ENCODE results near the gene MSL2. TPM values are rescaled to one million over a fixed set of nuclear protein-coding genes. Genes with fewer than 3 reads are reported as not detected.

MSL2 gene
- polyA plus RNA-seq, 1 of the 3 experiments (the other 2 are of a cell fraction): 2.4 TPM

DNA sequence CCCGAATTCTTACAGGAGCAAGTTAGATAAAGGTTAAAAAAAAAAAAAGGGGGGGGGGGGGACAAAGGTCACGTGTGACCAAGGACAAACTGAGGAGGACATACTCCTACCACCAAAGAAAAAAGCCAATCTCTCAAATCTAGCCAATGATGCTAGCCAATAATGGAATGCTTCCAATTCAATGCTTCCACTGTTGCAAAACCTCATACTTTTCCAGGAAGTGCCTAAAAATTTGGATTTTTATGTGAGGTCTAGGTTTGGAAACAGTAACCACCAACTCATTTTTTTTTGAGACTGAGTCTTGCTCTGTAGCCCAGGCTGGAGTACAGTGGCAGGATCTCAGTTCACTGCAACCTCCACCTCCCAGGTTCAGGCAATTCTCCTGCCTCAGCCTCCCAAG lies 11.4 kb downstream of the MSL2 start:
- Histone ChIP-seq H3K4me1 (ENCODE audit: control insufficient read depth in 1 of 2, insufficient read depth in 2 of 2, low read depth in 1 of 2, low read length in 1 of 2) (peaks cover 2 to 5% of the 10 kb centered on the region in 2 experiments; a peak in 2 of 4 replicates), H3K4me2 (no peak overlapping the region), H3K79me2 (ENCODE audit: insufficient read depth) (peaks cover 99% of the 10 kb centered on the region), H3K9me2 (no peaks in the 10 kb centered on the region), H3K4me3 (ENCODE audit: low read depth in 2 of 2, low read length in 1 of 2) (no peak overlapping the region), H4K20me1 (ENCODE audit: insufficient read depth) (peaks cover 98% of the 10 kb centered on the region), H3F3A (replicated peaks; ENCODE audit: insufficient read depth) (peaks cover 4% of the 10 kb centered on the region), H3K27ac (ENCODE audit: low read depth in 2 of 2, low read length in 1 of 2) (no peak overlapping the region), H3K27me3 (ENCODE audit: insufficient read depth) (no peaks in the 10 kb centered on the region), H2AFZ (ENCODE audit: low read depth) (no peak overlapping the region), H3K9me3 (no peaks in the 10 kb centered on the region), H3K9ac (no peak overlapping the region), H3K36me3 (replicated peaks in 1 of 2; ENCODE audit: control insufficient read depth in 1 of 2, insufficient read depth in 2 of 2, low read length in 1 of 2) (no peaks in the 10 kb centered on the region)
- no peak for TF ChIP-seq GABPA (IDR thresholded peaks at IDR 0.05; ENCODE audit: low read depth)
- 89% methylated on average over 2 of the region's 2 CpGs for WGBS (ENCODE audit: low lambda C conversion rate)
- no peak for DNase-seq
- POLR2A ChIA-PET: no interaction called here
- CTCF ChIA-PET: no interaction called here

DNA sequence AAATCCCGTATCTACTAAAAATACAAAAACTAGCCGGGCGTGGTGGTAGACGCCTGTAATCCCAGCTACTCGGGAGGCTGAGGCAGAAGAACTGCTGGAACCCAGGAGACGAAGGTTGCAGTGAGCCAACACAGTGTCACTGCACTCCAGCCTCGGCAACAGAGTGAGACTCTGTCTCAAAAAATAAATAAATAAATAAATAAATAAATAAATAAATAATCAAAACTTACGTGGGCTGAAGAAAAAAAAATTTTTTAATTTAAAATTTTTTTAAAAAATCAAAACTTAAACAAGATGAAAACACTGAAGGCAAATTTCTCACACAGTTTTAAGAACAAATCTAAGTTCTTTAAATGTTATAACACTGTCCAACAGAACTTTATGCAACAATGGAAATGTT lies 14.4 kb downstream of the MSL2 start:
- POLR2A ChIA-PET: no interaction called here

DNA sequence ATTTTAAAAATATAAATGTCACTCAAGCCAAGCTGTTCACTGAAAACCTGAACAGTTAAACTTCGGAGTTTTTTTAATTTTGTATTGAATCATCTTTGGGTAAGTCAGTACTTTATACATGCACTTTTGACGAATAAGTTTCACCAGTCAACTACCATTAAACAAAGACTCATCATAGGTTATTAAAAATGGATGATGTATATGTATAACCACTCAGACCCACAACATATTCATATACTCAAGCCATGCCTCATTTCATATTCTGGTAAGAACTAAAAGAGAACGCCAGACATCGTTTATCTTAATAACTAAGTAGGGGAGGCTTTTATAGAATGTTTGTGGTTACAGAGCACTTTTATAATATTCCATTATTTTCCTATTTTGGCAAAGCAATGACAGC lies 18.3 kb downstream of the MSL2 start:
- no peaks in the 10 kb centered on the region for H3K9me2 ChIP-seq
- peaks cover 3% of the 10 kb centered on the region for H3F3A ChIP-seq (replicated peaks; ENCODE audit: insufficient read depth)
- CTCF ChIA-PET: no interaction called here
- H4K20me1 ChIP-seq (ENCODE audit: insufficient read depth): peaks cover 98% of the 10 kb centered on the region
- no peak overlapping the region for H3K4me2 ChIP-seq
- H3K4me1 ChIP-seq (ENCODE audit: control insufficient read depth in 1 of 2, insufficient read depth in 2 of 2, low read depth in 1 of 2, low read length in 1 of 2): peaks cover 0 to 17% of the 10 kb centered on the region in 2 experiments; a peak in 2 of 4 replicates
- no peak overlapping the region for H3K27ac ChIP-seq (ENCODE audit: low read depth in 2 of 2, low read length in 1 of 2)
- POLR2A ChIA-PET: no interaction called here
- no peak for TF ChIP-seq YY1 (IDR thresholded peaks at IDR 0.05; ENCODE audit: low read depth)
- no peak for TF ChIP-seq FOSL2 (IDR thresholded peaks at IDR 0.05; ENCODE audit: borderline replicate concordance, low read depth)
- TF ChIP-seq ELF1 (IDR thresholded peaks at IDR 0.05): no peak
- TF ChIP-seq, protein P1, sequence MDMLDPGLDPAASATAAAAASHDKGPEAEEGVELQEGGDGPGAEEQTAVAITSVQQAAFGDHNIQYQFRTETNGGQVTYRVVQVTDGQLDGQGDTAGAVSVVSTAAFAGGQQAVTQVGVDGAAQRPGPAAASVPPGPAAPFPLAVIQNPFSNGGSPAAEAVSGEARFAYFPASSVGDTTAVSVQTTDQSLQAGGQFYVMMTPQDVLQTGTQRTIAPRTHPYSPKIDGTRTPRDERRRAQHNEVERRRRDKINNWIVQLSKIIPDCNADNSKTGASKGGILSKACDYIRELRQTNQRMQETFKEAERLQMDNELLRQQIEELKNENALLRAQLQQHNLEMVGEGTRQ (IDR thresholded peaks at IDR 0.05; ENCODE audit: borderline replicate concordance, low read depth, low read length): no peak
- TF ChIP-seq TAF1 (IDR thresholded peaks at IDR 0.05; ENCODE audit: borderline replicate concordance, low read depth, low read length): no peak
- no peak for TF ChIP-seq TCF12 (IDR thresholded peaks at IDR 0.05)
- TF ChIP-seq POLR2AphosphoS5 (IDR thresholded peaks at IDR 0.05; ENCODE audit: low read depth, low read length): no peak
- TF ChIP-seq SMC3 (IDR thresholded peaks at IDR 0.05; ENCODE audit: low read depth, low read length): no peak
- TF ChIP-seq TEAD4 (IDR thresholded peaks at IDR 0.05; ENCODE audit: borderline replicate concordance, insufficient read depth): no peak
- H3K9ac ChIP-seq: no peak overlapping the region
- H3K79me2 ChIP-seq (ENCODE audit: insufficient read depth): peaks cover 99% of the 10 kb centered on the region
- DNase-seq: no peak
- WGBS (ENCODE audit: low lambda C conversion rate): 85% methylated on average over 4 of the region's 4 CpGs
- H2AFZ ChIP-seq (ENCODE audit: low read depth): no peak overlapping the region
- no peak overlapping the region for H3K4me3 ChIP-seq (ENCODE audit: low read depth in 2 of 2, low read length in 1 of 2)
- H3K36me3 ChIP-seq (replicated peaks in 1 of 2; ENCODE audit: control insufficient read depth in 1 of 2, insufficient read depth in 2 of 2, low read length in 1 of 2): no peaks in the 10 kb centered on the region
- H3K9me3 ChIP-seq: no peaks in the 10 kb centered on the region
- H3K27me3 ChIP-seq (ENCODE audit: insufficient read depth): no peaks in the 10 kb centered on the region

More for the DNA sequence above, 14.4 kb downstream of the MSL2 start:
- peaks cover 3 to 6% of the 10 kb centered on the region in 2 experiments; a peak in 2 of 4 replicates for H3K4me1 ChIP-seq (ENCODE audit: control insufficient read depth in 1 of 2, insufficient read depth in 2 of 2, low read depth in 1 of 2, low read length in 1 of 2)
- H3K27ac ChIP-seq (ENCODE audit: low read depth in 2 of 2, low read length in 1 of 2): no peak overlapping the region
- H3K27me3 ChIP-seq (ENCODE audit: insufficient read depth): no peaks in the 10 kb centered on the region
- CTCF ChIA-PET: no interaction called here
- WGBS (ENCODE audit: low lambda C conversion rate): 97% methylated on average over 8 of the region's 8 CpGs
- H3K4me2 ChIP-seq: no peak overlapping the region
- H2AFZ ChIP-seq (ENCODE audit: low read depth): no peak overlapping the region
- H4K20me1 ChIP-seq (ENCODE audit: insufficient read depth): peaks cover 98% of the 10 kb centered on the region
- H3K36me3 ChIP-seq (replicated peaks in 1 of 2; ENCODE audit: control insufficient read depth in 1 of 2, insufficient read depth in 2 of 2, low read length in 1 of 2): no peaks in the 10 kb centered on the region
- no peaks in the 10 kb centered on the region for H3K9me2 ChIP-seq
- H3F3A ChIP-seq (replicated peaks; ENCODE audit: insufficient read depth): peaks cover 4% of the 10 kb centered on the region
- no peak for TF ChIP-seq RXRA (IDR thresholded peaks at IDR 0.05; ENCODE audit: borderline replicate concordance, low read depth)
- no peak for TF ChIP-seq MEF2A (IDR thresholded peaks at IDR 0.05; ENCODE audit: borderline replicate concordance, low read depth)
- no peak for TF ChIP-seq GABPA (IDR thresholded peaks at IDR 0.05; ENCODE audit: low read depth)
- TF ChIP-seq SMC3 (IDR thresholded peaks at IDR 0.05; ENCODE audit: low read depth, low read length): no peak
- TF ChIP-seq SIN3A (IDR thresholded peaks at IDR 0.05; ENCODE audit: borderline replicate concordance, low read depth, low read length): no peak
- H3K79me2 ChIP-seq (ENCODE audit: insufficient read depth): peaks cover 99% of the 10 kb centered on the region
- H3K9me3 ChIP-seq: no peaks in the 10 kb centered on the region
- H3K4me3 ChIP-seq (ENCODE audit: low read depth in 2 of 2, low read length in 1 of 2): no peak overlapping the region
- no peak overlapping the region for H3K9ac ChIP-seq
- DNase-seq: no peak
